Measurements from ENCODE around the gene SBF1. TPM values are rescaled to one million over a fixed set of nuclear protein-coding genes. Genes with fewer than 3 reads are reported as not detected.

Gene SBF1
- total and polyA plus RNA-seq, 2 of the 13 experiments (the other 11 are each of a cell fraction or from before 2014, with no cell fraction given), result 31.7 to 40.9 TPM

DNA sequence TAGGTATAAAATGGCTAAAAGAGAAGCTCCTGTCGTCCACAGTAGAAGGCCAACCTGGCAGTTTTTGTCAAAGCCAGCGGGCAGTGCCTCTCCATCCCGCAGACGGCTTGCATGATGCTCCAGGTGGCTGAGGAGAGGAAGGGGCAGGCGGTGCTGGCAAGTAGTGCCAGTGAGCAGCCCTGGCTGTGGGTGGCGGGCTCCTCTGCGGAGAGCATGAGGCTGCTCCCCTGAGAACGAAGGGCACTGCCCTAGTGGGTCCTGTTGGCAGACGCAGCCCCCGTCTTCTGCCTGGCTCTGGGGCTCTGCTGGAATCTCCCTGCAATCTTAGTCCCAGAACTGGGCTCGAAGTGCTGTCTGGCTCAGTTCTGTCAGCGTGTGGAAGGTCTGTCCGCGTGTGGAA, 50.9 kb downstream of the SBF1 start:
- in situ Hi-C loops (cut with HindIII; ENCODE audit: extremely low pct_ligation_motif_present, low pct_unique_long_range_greater_than_20kb) (no loop called here), intact Hi-C loops (cut with micrococcal nuclease; ENCODE audit: unreplicated experiment) (no loop called here)
- 0 out of 4 replicates have a peak, but pooled peaks of 1 of the 2 experiments have one; percentile 20 for TF ChIP-seq POLR2A (IDR thresholded peaks at IDR 0.05; ENCODE audit: insufficient read depth in 1 of 2, low read depth in 2 of 2, low read length in 2 of 2)
- TF ChIP-seq NFE2L1 (CRISPR knock-in tag; IDR thresholded peaks at IDR 0.05; ENCODE audit: borderline replicate concordance), result no peak
- DNase-seq (ENCODE audit: low spot score) (no peak), FAIRE-seq (no peak), ATAC-seq (no peak; the same call in 2 of the 3 replicates)
- H3K4me1 ChIP-seq (ENCODE audit: insufficient read depth, low read length), result no peaks in the 10 kb centered on the region
- CTCF ChIA-PET (ENCODE audit: low intra/inter-chr PET ratio, low total read pairs), result no interaction called here
- H3K9me3 ChIP-seq (ENCODE audit: low read length), result no peaks in the 10 kb centered on the region
- no TSS peak for BruUV-seq (replicated peaks)
- no peaks in the 10 kb centered on the region for H3K27me3 ChIP-seq (ENCODE audit: control insufficient read depth in 1 of 2, insufficient read depth in 2 of 2, low read length in 2 of 2)
- no peak overlapping the region for H3K9ac ChIP-seq (ENCODE audit: insufficient read depth, low read depth, low read length)
- POLR2A ChIA-PET, result no interaction called here
- 97% methylated on average over 13 of the region's 14 CpGs for WGBS (ENCODE audit: low lambda C conversion rate)
- H3K27ac ChIP-seq (ENCODE audit: extremely low read length, insufficient read depth, low read length), result no peak overlapping the region
- H3K79me2 ChIP-seq (ENCODE audit: insufficient read depth, low read length), result peaks cover 2% of the 10 kb centered on the region
- H2AFZ ChIP-seq (ENCODE audit: low read length), result no peak overlapping the region
- H3K4me3 ChIP-seq (replicated peaks in 1 of 3; ENCODE audit: insufficient read depth in 1 of 3, low read depth in 2 of 3, low read length in 3 of 3), result no peak overlapping the region
- peaks cover 3% of the 10 kb centered on the region; the same call in 1 of the 2 replicates for H4K20me1 ChIP-seq (ENCODE audit: insufficient read depth, low read length)
- H3K36me3 ChIP-seq (replicated peaks in 1 of 2; ENCODE audit: control insufficient read depth in 1 of 2, insufficient read depth in 2 of 2, low read length in 2 of 2), result peaks cover 53 to 78% of the 10 kb centered on the region in 2 experiments
- no peak overlapping the region for H3K4me2 ChIP-seq (ENCODE audit: low read depth, low read length)

- in situ Hi-C loops (cut with HindIII; ENCODE audit: extremely low pct_ligation_motif_present, low pct_unique_long_range_greater_than_20kb) (no loop called here), intact Hi-C loops (cut with micrococcal nuclease; ENCODE audit: unreplicated experiment) (no loop called here)
- ChIA-PET POLR2A (no interaction called here), CTCF (ENCODE audit: low intra/inter-chr PET ratio, low total read pairs) (no interaction called here)
- no peak overlapping the region for H3K4me3 ChIP-seq (replicated peaks in 1 of 3; ENCODE audit: insufficient read depth in 1 of 3, low read depth in 2 of 3, low read length in 3 of 3)
- H3K27me3 ChIP-seq (ENCODE audit: control insufficient read depth in 1 of 2, insufficient read depth in 2 of 2, low read length in 2 of 2), result no peaks in the 10 kb centered on the region
- H3K36me3 ChIP-seq (replicated peaks in 1 of 2; ENCODE audit: control insufficient read depth in 1 of 2, insufficient read depth in 2 of 2, low read length in 2 of 2), result peaks cover 51 to 77% of the 10 kb centered on the region in 2 experiments
- no peak overlapping the region for H3K4me2 ChIP-seq (ENCODE audit: low read depth, low read length)
- BruUV-seq (replicated peaks), result no TSS peak
- H4K20me1 ChIP-seq (ENCODE audit: insufficient read depth, low read length), result peaks cover 3% of the 10 kb centered on the region; the same call in 1 of the 2 replicates
- no peaks in the 10 kb centered on the region for H3K4me1 ChIP-seq (ENCODE audit: insufficient read depth, low read length)
- 97% methylated on average over 18 of the region's 21 CpGs for WGBS (ENCODE audit: low lambda C conversion rate)
- FAIRE-seq (no peak), DNase-seq (ENCODE audit: low spot score) (no peak), ATAC-seq (peak; percentile 14; the same call in 1 of the 3 replicates)
- H3K27ac ChIP-seq (ENCODE audit: extremely low read length, insufficient read depth, low read length), result no peak overlapping the region
- no peak overlapping the region for H2AFZ ChIP-seq (ENCODE audit: low read length)
- H3K9ac ChIP-seq (ENCODE audit: insufficient read depth, low read depth, low read length), result no peak overlapping the region
- H3K9me3 ChIP-seq (ENCODE audit: low read length), result no peaks in the 10 kb centered on the region
- TF ChIP-seq AGO2 (optimal IDR thresholded peaks at IDR 0.05; ENCODE audit: low read depth, low read length) (peak; percentile 79), NCOA2 (CRISPR knock-in tag; IDR thresholded peaks at IDR 0.05) (no peak)
- peaks cover 2% of the 10 kb centered on the region for H3K79me2 ChIP-seq (ENCODE audit: insufficient read depth, low read length)
Observed at GRCh38 chr22:50422961-50423815, 51.6 kb downstream of the SBF1 start.

All from HepG2 (cell line).